ENCODE data around the gene SLC12A9.

The SLC12A9 gene

GRCh38 chr7:100899432-100899831, 46.9 kb downstream of the SLC12A9 start:
- DNase-seq, result no peak

GRCh38 chr7:100900978-100901377, 48.5 kb downstream of the SLC12A9 start:
- DNase-seq, result no peak

- DNase-seq, result no peak
These were observed 49.4 kb downstream of the SLC12A9 start for GRCh38 chr7:100901921-100902332.

GRCh38 chr7:100902638-100903037, 50.1 kb downstream of the SLC12A9 start:
- DNase-seq, result no peak

- DNase-seq, result no peak
These were observed 56.0 kb downstream of the SLC12A9 start for GRCh38 chr7:100908512-100908911.

- peak in 1 of 2 donors; percentile 54 for DNase-seq
These were observed 57.9 kb downstream of the SLC12A9 start for GRCh38 chr7:100910443-100910842.

- DNase-seq, result no peak
These were observed 59.0 kb downstream of the SLC12A9 start for GRCh38 chr7:100911484-100911883.

GRCh38 chr7:100914208-100914878, 61.8 kb downstream of the SLC12A9 start:
- DNase-seq, result no peak

- peak in 1 of 2 donors; percentile 54 for DNase-seq
These were observed 62.5 kb downstream of the SLC12A9 start for GRCh38 chr7:100914879-100915447.
